Keratinocyte (primary cell): ENCODE results near the gene CCDC141.

Source experiments
- EZH2 ChIP-seq: IDR thresholded peaks from one replicate; pipeline ENCODE4 v1.6.1; 2012; ENCODE audit warnings: inconsistent platforms, mild to moderate bottlenecking, low read length, moderate library complexity
- TF ChIP-seq, protein P1 (sequence below), 3 experiments: IDR thresholded peaks in 1 of 3; conservative IDR thresholded peaks in 1 of 3; optimal IDR thresholded peaks in 1 of 3; 2 replicates in 2 of 3; 3 replicates in 1 of 3; pipeline versions ENCODE3 to v1.5.1; 2011; ENCODE audit warnings: low read length in 3 of 3, mild to moderate bottlenecking in 3 of 3, moderate library complexity in 2 of 3, control low read depth in 1 of 3, inconsistent platforms in 1 of 3; ENCODE audit not compliant: insufficient read depth in 2 of 3; ENCODE audit errors: extremely low read depth in 1 of 3

DNA sequence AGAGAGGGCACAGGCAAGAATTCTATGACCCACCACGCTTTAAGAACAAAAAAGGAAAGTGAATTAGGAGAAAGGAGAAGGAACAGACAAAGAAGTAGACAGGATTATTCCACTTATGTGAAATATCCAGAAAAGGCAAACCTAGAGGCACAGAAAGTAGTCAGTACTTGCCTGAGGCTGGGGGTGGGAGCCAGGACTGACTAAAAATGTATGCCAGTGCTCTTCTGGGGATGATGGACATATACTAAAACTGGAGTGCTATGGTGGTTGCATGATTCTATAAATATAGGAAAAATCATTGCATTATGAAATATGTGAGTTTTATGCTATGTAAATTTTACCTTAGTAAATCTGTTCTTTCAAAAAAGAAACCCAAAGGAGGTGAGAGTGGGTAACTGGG is 168.9 kb downstream of the CCDC141 start:
- TF ChIP-seq, protein P1, sequence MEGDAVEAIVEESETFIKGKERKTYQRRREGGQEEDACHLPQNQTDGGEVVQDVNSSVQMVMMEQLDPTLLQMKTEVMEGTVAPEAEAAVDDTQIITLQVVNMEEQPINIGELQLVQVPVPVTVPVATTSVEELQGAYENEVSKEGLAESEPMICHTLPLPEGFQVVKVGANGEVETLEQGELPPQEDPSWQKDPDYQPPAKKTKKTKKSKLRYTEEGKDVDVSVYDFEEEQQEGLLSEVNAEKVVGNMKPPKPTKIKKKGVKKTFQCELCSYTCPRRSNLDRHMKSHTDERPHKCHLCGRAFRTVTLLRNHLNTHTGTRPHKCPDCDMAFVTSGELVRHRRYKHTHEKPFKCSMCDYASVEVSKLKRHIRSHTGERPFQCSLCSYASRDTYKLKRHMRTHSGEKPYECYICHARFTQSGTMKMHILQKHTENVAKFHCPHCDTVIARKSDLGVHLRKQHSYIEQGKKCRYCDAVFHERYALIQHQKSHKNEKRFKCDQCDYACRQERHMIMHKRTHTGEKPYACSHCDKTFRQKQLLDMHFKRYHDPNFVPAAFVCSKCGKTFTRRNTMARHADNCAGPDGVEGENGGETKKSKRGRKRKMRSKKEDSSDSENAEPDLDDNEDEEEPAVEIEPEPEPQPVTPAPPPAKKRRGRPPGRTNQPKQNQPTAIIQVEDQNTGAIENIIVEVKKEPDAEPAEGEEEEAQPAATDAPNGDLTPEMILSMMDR (optimal IDR thresholded peaks at IDR 0.05 in 1 of 3, IDR thresholded peaks at IDR 0.05 in 1 of 3, conservative IDR thresholded peaks at IDR 0.05 in 1 of 3; ENCODE audit: extremely low read depth in 1 of 3, insufficient read depth in 2 of 3, low read length in 3 of 3), result no peak
- TF ChIP-seq EZH2, result no peak
